IPS DF 19.7 (cell line): ENCODE measurements around the gene FGF22.
"Not testable (repeated sequence)": the region's sequence is repeated elsewhere in the genome, so short reads cannot be mapped to it uniquely, and the experiment has no call there.

Experiments used
- DNase-seq: peaks from one replicate; pipeline ENCODE4 v3.0.0-alpha.2; 2013; ENCODE audit warnings: low read depth, low spot score

Gene FGF22

DNA sequence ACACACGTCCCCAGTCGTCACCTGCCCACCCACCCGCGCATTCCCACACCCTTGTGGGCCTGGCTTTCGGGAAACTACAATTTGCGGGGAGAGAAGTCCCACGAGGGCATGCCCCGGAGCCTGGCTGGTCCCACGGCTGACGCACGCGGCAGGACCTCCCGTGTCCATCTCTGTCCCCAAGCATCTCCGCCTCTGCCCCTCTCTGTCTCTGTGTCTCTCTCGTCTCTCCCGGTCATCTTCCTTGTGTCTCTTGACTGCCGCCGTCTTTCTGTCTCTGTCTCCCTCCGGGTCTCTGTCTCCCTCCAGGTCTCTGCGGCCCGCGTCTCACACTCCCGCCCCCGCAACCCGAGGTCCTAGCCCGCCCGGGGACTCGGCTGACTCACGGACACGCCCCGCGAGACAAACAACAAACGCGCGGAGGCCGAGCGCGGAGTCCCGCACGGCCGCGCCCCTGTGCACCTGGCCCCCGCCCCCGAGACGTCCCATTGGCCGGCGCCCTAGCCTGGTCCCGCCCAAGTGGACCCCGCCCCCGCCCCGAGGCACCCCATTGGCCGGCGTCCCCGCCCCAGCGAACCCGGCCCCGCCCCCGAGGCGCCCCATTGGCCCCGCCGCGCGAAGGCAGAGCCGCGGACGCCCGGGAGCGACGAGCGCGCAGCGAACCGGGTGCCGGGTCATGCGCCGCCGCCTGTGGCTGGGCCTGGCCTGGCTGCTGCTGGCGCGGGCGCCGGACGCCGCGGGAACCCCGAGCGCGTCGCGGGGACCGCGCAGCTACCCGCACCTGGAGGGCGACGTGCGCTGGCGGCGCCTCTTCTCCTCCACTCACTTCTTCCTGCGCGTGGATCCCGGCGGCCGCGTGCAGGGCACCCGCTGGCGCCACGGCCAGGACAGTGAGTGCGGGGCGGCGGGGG, at the start of gene FGF22:
TSS of gene FGF22 (plus strand) at position 627 of the 908 bp plus-strand sequence. CDS start at position 674, 47 bp downstream.
- DNase-seq: no peak

DNA sequence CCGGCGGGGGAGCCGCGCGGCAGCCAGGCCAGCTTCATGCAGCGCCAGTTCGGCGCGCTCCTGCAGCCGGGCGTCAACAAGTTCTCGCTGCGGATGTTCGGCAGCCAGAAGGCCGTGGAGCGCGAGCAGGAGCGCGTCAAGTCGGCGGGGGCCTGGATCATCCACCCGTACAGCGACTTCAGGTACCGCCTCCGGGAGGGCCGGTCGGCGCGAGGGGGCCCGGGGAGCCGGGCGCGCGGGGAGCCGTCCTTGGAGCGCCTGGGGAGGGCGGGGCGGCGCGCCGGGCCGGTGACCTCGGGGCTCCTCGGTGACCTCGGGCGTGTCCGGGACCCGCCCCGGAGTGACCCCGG, 49.3 kb upstream of the FGF22 start:
- DNase-seq: no peak

- no peak for DNase-seq
Observed at GRCh38 chr19:590750-591098, 49.0 kb upstream of the FGF22 start.

DNA sequence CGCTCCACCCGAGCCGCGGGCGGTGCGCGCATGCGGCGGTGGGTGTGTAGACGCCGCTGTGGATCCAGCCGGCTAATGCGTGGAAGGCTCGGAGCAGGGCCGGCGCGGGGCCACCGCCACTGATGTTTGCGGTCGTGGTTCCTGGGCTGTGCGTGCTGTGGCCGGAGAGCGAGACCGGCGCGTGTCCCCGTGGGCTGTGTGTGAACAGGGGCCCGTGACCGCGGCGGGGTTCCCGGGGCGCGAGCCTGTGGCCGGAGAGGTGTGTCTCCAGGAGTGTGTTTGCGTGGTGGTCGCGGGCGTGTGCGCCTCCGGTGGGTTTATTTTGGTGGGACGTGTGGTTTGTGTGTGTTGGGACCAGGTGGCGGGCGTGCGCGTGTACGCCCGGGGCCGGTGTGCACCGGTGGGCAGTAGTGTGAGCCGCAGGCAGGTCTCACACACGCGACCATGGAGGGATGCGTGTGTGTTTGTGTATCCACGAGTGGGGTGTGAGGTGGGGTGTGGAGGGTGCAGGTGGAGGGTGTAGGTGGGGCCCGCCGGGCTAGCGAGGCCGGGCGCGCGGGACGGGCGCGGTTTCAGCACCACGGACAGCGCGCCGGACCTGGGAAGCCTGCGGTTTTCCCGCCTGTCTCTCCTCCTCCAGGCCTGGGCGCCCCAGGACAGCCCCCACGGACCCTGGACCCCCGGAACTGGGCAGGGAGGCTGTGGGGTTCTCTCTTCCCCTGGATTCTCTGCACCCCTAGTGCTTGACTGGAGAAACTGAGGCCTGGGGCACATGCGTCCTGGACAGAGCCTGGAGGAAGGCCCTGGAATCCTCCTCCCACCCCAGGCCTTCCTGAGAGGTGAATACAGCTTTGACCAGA, 48.4 kb upstream of the FGF22 start:
- no peak for DNase-seq

GRCh38 chr19:592101-592500, 47.6 kb upstream of the FGF22 start:
- DNase-seq: no peak

GRCh38 chr19:593055-593454, 46.6 kb upstream of the FGF22 start:
- no peak for DNase-seq

GRCh38 chr19:593505-593904, 46.2 kb upstream of the FGF22 start:
- no peak for DNase-seq

- no peak for DNase-seq
Observed at GRCh38 chr19:594265-594870, 45.3 kb upstream of the FGF22 start.

DNA sequence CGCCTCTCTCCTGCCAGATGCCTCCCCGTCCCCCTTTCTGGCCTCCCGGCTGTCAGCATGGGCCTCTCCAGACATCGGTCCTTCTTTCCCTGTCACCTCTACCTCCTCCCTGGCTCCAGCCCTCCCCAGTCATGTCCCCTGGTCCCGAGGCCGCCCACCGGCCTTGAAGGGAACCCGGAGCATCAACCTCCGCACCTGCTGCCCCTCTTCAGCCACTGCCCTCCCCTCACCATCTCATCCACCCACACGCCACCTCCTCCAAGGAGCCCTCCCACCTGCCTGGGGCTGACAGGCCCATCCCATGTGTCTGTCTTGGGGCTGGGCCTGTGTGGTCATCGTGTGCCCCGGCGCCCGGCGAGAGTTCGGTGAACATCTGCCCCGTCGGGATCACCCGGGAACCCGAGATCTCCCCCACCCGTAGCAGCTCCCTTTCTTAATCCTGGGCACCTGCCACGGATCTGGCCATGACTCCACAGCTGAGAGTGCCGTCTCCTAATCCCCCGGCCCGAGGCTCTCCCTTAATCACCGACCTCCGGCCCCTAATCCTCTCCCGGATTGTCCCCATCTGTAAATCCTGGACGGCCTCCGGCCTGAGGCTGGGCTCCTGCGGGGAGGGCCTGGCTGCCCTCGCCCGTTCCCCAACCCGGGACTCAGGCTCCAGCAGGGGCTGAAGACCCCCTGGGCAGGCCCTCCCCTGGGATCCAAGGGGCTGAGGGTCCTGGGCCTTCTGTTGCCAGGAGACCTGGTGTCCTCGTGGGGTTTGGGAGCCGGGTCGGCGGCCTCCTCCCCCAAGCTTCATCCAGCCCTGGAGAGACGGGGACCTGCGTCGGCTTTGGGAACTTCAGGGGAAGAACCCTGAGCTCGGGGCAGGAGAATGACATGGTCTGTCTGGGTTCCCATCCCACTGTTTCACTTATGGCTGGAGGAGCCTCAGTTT, 44.1 kb upstream of the FGF22 start:
- no peak for DNase-seq

GRCh38 chr19:596263-596655, 43.4 kb upstream of the FGF22 start:
- no peak for DNase-seq

DNA sequence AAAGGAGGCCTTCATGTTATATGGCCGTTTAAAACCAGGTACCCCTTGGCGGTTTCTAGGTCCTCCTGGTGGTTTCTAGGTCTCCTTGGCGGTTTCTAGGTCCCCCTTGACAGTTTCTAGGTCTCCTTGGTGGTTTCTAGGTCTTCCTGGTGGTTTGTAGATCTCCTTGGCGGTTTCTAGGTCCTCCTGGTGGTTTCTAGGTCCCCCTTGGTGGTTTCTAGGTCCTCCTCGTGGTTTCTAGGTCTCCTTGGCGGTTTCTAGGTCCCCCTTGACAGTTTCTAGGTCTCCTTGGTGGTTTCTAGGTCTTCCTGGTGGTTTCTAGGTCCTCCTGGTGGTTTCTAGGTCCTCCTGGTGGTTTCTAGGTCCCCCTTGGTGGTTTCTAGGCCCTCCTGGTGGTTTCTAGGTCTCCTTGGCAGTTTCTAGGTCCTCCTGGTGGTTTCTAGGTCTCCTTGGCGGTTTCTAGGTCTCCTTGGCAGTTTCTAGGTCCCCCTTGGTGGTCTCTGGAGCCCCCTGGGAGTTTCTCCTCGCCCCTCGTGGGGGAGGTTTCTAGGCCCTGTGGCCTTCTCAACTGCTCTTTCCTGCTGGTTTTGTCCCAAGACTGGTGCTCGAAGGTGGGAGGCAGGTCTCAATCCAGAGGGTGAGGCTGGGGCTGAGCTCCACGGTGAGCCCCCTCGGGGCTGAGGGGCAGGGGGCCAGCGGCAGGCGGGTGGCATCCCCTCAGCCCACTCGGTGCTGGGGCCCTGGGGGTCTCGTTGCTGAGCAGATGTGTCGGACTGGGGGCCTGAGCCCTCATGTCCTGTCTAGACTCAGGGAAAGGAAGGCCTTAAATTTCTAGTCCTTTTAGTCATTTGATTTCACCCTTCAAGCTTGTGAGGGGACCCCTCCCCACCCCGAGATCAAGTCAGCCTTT, 42.0 kb upstream of the FGF22 start:
- no peak for DNase-seq

DNA sequence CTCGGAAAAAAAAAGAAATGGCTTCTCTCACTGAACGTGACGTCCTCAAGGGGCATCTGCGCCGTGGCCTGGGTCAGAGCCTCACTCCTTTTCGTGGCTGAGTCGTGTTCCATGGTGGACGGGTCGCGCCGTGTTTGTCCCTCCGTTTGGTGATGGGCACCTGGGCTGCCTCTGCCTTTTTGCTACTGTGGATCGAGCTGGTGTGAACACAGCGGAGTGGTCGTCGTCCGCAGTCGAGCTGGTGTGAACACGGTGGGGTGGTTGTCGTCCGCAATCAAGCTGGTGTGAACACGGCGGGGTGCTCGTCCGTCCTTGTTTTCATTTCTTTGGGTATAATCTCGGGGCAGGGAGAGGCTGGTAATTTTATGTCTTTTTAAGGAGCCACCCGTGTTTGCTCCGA, 38.4 kb upstream of the FGF22 start:
- DNase-seq: no peak

- no peak for DNase-seq
Observed at GRCh38 chr19:601790-602189, 37.9 kb upstream of the FGF22 start.

DNA sequence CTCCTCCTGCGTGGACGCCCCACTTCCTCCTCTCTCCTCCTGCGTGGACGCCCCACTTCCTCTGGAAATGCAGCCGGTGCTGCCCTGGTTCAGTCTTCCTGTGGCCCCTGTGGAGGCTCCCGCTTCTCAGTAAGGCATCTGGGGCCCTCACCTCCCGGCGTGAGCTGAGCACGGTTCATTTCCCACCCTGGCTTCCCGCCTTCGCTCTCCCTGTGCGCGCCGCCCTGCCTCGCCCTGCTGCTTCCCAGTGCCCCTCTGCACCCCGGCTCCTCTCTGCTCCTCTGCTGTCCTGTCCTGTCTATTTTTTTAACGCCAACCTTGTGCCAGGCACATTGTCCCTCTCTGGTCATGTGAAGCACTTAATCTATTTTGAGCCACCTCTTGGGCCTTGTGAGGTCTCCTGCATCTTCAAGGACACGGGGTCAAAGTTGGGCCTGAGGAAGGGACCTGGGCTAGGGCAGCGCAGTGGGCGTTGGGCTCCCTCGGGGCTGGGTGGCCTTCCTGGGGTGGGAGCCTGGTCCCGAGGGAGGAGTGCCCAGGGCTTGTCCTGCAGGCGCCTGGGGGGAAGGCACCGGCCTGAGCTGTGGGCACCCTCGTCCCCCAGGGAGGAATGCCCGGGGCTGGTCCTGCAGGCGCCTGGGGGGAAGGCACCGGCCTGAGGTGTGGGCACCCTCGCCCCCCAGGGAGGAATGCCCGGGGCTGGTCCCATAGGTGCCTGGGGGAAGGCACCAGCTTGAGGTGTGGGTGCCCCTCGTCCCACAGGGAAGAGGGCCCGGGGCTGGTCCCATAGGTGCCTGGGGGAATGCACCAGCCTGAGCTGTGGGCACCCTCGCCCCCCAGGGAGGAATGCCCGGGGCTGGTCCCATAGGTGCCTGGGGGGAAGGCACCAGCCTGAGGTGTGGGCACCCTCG, 37.0 kb upstream of the FGF22 start:
- no peak for DNase-seq

DNA sequence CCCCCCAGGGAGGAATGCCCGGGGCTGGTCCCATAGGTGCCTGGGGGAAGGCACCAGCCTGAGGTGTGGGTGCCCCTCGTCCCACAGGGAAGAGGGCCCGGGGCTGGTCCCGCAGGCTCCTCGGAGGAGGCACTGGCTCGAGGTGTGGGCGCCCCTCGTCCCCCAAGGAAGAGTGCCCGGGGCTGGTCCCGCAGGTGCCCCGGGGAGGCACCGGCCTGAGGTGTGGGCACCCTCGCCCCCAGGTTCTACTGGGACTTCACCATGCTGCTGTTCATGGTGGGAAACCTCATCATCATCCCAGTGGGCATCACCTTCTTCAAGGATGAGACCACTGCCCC, 36.4 kb upstream of the FGF22 start:
- not testable (repeated sequence) for DNase-seq

DNA sequence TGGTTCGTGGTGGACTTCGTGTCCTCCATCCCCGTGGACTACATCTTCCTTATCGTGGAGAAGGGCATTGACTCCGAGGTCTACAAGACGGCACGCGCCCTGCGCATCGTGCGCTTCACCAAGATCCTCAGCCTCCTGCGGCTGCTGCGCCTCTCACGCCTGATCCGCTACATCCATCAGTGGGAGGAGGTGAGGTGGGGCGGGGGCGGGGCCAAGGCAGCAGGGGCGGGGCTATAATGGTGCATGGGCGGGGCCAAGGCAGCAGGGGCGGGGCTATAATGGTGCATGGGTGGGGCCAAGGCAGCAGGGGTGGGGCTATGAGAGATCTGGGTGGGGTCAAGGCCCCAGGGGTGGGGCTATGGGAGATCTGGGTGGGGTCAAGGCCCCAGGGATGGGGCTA, 35.9 kb upstream of the FGF22 start:
- DNase-seq: not testable (repeated sequence)

- DNase-seq: no peak
Observed at GRCh38 chr19:604355-604754, 35.3 kb upstream of the FGF22 start.

GRCh38 chr19:605061-605971, 34.4 kb upstream of the FGF22 start:
- not testable (repeated sequence) for DNase-seq
